GM19193 (cell line): ENCODE results near the gene NTRK3.

Experiments used
- POLR2A ChIP-seq: IDR thresholded peaks from 4 replicates; pipeline ENCODE4 v1.6.1; 2011; ENCODE audit not compliant: insufficient read depth, insufficient read length; ENCODE audit errors: extremely low read depth

Gene NTRK3

GRCh38 chr15:88004399-88004798 lies 252.1 kb downstream of the NTRK3 start:
- TF ChIP-seq POLR2A = no peak

- no peak for TF ChIP-seq POLR2A
Observed at GRCh38 chr15:88003541-88004327, 252.8 kb downstream of the NTRK3 start.

- TF ChIP-seq POLR2A = no peak
Observed at GRCh38 chr15:88002706-88003105, 253.8 kb downstream of the NTRK3 start.

- no peak for TF ChIP-seq POLR2A
Observed at GRCh38 chr15:87998630-87999029, 257.9 kb downstream of the NTRK3 start.

- no peak for TF ChIP-seq POLR2A
Observed at GRCh38 chr15:87986776-87987175, 269.8 kb downstream of the NTRK3 start.

GRCh38 chr15:87985451-87985850 lies 271.1 kb downstream of the NTRK3 start:
- no peak for TF ChIP-seq POLR2A

- no peak for TF ChIP-seq POLR2A
Observed at GRCh38 chr15:87981969-87982368, 274.6 kb downstream of the NTRK3 start.

GRCh38 chr15:87977907-87978306 lies 278.6 kb downstream of the NTRK3 start:
- TF ChIP-seq POLR2A = no peak

GRCh38 chr15:87976552-87976951 lies 280.0 kb downstream of the NTRK3 start:
- no peak for TF ChIP-seq POLR2A

- no peak for TF ChIP-seq POLR2A
Observed at GRCh38 chr15:87973501-87974215, 282.9 kb downstream of the NTRK3 start.

- no peak for TF ChIP-seq POLR2A
Observed at GRCh38 chr15:87971076-87971475, 285.5 kb downstream of the NTRK3 start.

GRCh38 chr15:87967951-87968350 lies 288.6 kb downstream of the NTRK3 start:
- TF ChIP-seq POLR2A = no peak

- TF ChIP-seq POLR2A = no peak
Observed at GRCh38 chr15:87965304-87965703, 291.2 kb downstream of the NTRK3 start.

GRCh38 chr15:87962428-87962827 lies 294.1 kb downstream of the NTRK3 start:
- no peak for TF ChIP-seq POLR2A

GRCh38 chr15:87961851-87962420 lies 294.6 kb downstream of the NTRK3 start:
- no peak for TF ChIP-seq POLR2A

GRCh38 chr15:87959662-87960061 lies 296.9 kb downstream of the NTRK3 start:
- no peak for TF ChIP-seq POLR2A
